Measurements from ENCODE around the gene CDK16.

The CDK16 gene

GRCh38 chrX:47186096-47186740 lies 32.3 kb upstream of the CDK16 start:
- DNase-seq: no peak

- DNase-seq: no peak
These were observed 31.3 kb upstream of the CDK16 start for GRCh38 chrX:47187106-47187677.

GRCh38 chrX:47189906-47190305 lies 28.6 kb upstream of the CDK16 start:
- no peak for DNase-seq

GRCh38 chrX:47190445-47191269 lies 27.8 kb upstream of the CDK16 start:
- DNase-seq: peak; percentile 72 to 77

GRCh38 chrX:47191331-47191730 lies 27.1 kb upstream of the CDK16 start:
- DNase-seq: no peak

GRCh38 chrX:47191806-47192401 lies 26.6 kb upstream of the CDK16 start:
- no peak for DNase-seq

- peak; percentile 85 to 97 for DNase-seq
These were observed 24.8 kb upstream of the CDK16 start, which contains the start of gene UBA1 for GRCh38 chrX:47193475-47194193. Gene UBA1, plus strand, starts transcription at chrX:47193829. Its CDS starts 4,974 bp downstream, at chrX:47198803.

- no peak for DNase-seq
These were observed 24.2 kb upstream of the CDK16 start for GRCh38 chrX:47194194-47194787.

GRCh38 chrX:47196098-47196497 lies 22.4 kb upstream of the CDK16 start:
- no peak for DNase-seq

- DNase-seq: no peak
These were observed 21.0 kb upstream of the CDK16 start for GRCh38 chrX:47197526-47197925.

- no peak for DNase-seq
These were observed 20.3 kb upstream of the CDK16 start for GRCh38 chrX:47198026-47198686.

GRCh38 chrX:47198687-47199080 lies 19.8 kb upstream of the CDK16 start:
- DNase-seq: no peak

GRCh38 chrX:47199286-47199685 lies 19.2 kb upstream of the CDK16 start:
- no peak for DNase-seq

- DNase-seq: no peak
These were observed 17.9 kb upstream of the CDK16 start for GRCh38 chrX:47200385-47201150.

GRCh38 chrX:47201345-47201944 lies 17.0 kb upstream of the CDK16 start:
- DNase-seq: no peak

GRCh38 chrX:47202316-47202715 lies 16.2 kb upstream of the CDK16 start:
- DNase-seq: no peak

- no peak for DNase-seq
These were observed 15.6 kb upstream of the CDK16 start for GRCh38 chrX:47202877-47203276.

- no peak for DNase-seq
These were observed 13.5 kb upstream of the CDK16 start for GRCh38 chrX:47204970-47205369.

- no peak for DNase-seq
These were observed 12.2 kb upstream of the CDK16 start for GRCh38 chrX:47206316-47206715.

GRCh38 chrX:47208108-47208507 lies 10.4 kb upstream of the CDK16 start:
- no peak for DNase-seq

All from hippocampal formation (tissue), 2 donors.